Uterus (tissue), 4 donors: ENCODE results near the gene KCNH4. TPM values are rescaled to one million over a fixed set of nuclear protein-coding genes. Genes with fewer than 3 reads are reported as not detected.

Source experiments
- DNase-seq, 2 donors: peaks; one replicate each; pipeline ENCODE4 v3.0.0-alpha.2; 2019 to 2020
- H3K27ac ChIP-seq, 2 donors: fragments of 200-600 bp; sonication (generic); 1 replicate in 1 of 2; 2 replicates in 1 of 2; pipeline ENCODE4 v1.5.1; 2016 to 2018
- H3K27me3 ChIP-seq, 2 donors: fragments of 200-600 bp; sonication (generic); one replicate each; pipeline ENCODE4 v1.5.1; 2018 to 2019; ENCODE audit warnings: control low read depth in 1 of 2
- H3K36me3 ChIP-seq, 2 donors: fragments of 200-600 bp; sonication (generic); one replicate each; pipeline ENCODE4 v1.5.1; 2019; ENCODE audit warnings: control low read depth in 1 of 2
- H3K4me1 ChIP-seq, 2 donors: fragments of 200-600 bp; sonication (generic); one replicate each; pipeline ENCODE4 v1.5.1; 2018 to 2019; ENCODE audit warnings: control low read depth in 1 of 2
- H3K4me3 ChIP-seq, 2 donors: fragments of 200-600 bp; sonication (generic); 1 replicate in 1 of 2; 2 replicates in 1 of 2; pipeline ENCODE4 v1.5.1; 2018 to 2019; ENCODE audit warnings: mild to moderate bottlenecking in 1 of 2
- H3K9me3 ChIP-seq, 2 donors: fragments of 200-600 bp; sonication (generic); one replicate each; pipeline ENCODE4 v1.5.1; 2019; ENCODE audit warnings: control low read depth in 1 of 2
- POLR2A ChIP-seq, 2 donors: fragments of 450-650 bp; IDR thresholded peaks; one replicate each; pipeline ENCODE4 v1.6.1; 2016; ENCODE audit warnings: antibody characterized with exemption in 2 of 2, mild to moderate bottlenecking in 1 of 2, moderate library complexity in 1 of 2
- intact Hi-C: fragments of 100-400 bp; cut with DNase I; formaldehyde crosslinking; loops from one replicate; pipeline ENCODE4 v1.15.1; 2023; ENCODE audit warnings: low total_unique reads
- total RNA-seq, 4 donors: library from RNA; depleted of rRNA in 3 of 4; stranded (reverse); fragments of >200 nt in 3 of 4; gene quantifications; one replicate each; pipeline versions ENCODE4 v1.1.0 to v1.2.4, GENCODE V29; 2014 to 2023
- TF ChIP-seq, protein P1 (sequence below), 4 experiments: fragments of 200-600 bp in 2 of 4; fragments of 450-650 bp in 2 of 4; sonication (generic) in 2 of 4; IDR thresholded peaks; one replicate each; pipeline ENCODE4 v1.5.1; 2016 to 2019; ENCODE audit warnings: antibody characterized with exemption in 4 of 4, mild to moderate bottlenecking in 2 of 4, moderate library complexity in 1 of 4
- donor health status: DM: yes; HTN: yes; CAD: no.

The KCNH4 gene
- total RNA-seq, 4 donors from 2014 or later: 0.55 TPM; not detected in 3

DNA sequence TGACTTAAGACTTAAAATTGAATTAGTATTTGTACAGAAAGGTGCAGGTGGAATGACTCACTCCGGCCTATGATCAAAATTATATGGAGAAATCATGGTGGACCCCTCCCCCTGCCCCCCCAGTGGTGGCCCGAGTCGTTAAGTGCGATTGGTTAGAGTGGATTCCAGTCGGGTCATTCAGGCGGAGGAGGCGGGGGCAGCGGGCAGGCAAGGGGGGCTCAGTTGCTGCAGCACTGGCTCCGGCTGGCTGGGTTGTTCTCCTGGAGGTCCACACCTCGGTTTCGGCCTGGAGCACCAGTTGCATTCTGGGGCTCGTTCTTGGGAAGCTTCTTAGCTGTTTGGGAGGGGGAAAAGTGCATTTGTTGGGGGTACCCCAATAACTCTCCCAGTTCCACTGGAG, 55.4 kb downstream of the KCNH4 start:
- Histone ChIP-seq H3K4me1 (peaks cover 0 to 9% of the 10 kb centered on the region in 2 donors), H3K36me3 (no peaks in the 10 kb centered on the region), H3K4me3 (no peak overlapping the region), H3K27ac (no peak overlapping the region), H3K9me3 (no peaks in the 10 kb centered on the region), H3K27me3 (no peaks in the 10 kb centered on the region)
- intact Hi-C loops: no loop called here
- TF ChIP-seq, protein P1, sequence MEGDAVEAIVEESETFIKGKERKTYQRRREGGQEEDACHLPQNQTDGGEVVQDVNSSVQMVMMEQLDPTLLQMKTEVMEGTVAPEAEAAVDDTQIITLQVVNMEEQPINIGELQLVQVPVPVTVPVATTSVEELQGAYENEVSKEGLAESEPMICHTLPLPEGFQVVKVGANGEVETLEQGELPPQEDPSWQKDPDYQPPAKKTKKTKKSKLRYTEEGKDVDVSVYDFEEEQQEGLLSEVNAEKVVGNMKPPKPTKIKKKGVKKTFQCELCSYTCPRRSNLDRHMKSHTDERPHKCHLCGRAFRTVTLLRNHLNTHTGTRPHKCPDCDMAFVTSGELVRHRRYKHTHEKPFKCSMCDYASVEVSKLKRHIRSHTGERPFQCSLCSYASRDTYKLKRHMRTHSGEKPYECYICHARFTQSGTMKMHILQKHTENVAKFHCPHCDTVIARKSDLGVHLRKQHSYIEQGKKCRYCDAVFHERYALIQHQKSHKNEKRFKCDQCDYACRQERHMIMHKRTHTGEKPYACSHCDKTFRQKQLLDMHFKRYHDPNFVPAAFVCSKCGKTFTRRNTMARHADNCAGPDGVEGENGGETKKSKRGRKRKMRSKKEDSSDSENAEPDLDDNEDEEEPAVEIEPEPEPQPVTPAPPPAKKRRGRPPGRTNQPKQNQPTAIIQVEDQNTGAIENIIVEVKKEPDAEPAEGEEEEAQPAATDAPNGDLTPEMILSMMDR (IDR thresholded peaks at IDR 0.05): no peak
- TF ChIP-seq POLR2A (IDR thresholded peaks at IDR 0.05): no peak
- DNase-seq: no peak

GRCh38 chr17:42124256-42124655, 56.7 kb downstream of the KCNH4 start:
- H3K27me3 ChIP-seq: no peaks in the 10 kb centered on the region
- DNase-seq: no peak
- H3K9me3 ChIP-seq: no peaks in the 10 kb centered on the region
- intact Hi-C loops: no loop called here
- TF ChIP-seq, protein P1 (IDR thresholded peaks at IDR 0.05): no peak
- no peak for TF ChIP-seq POLR2A (IDR thresholded peaks at IDR 0.05)
- H3K27ac ChIP-seq: no peak overlapping the region
- H3K36me3 ChIP-seq: no peaks in the 10 kb centered on the region
- H3K4me1 ChIP-seq: peaks cover 0 to 9% of the 10 kb centered on the region in 2 donors
- no peak overlapping the region for H3K4me3 ChIP-seq

GRCh38 chr17:42122371-42123303, 58.3 kb downstream of the KCNH4 start, which contains the start of gene HSPB9:
Gene HSPB9, plus strand, starts transcription at chr17:42122804. Its CDS starts 47 bp downstream, at chr17:42122851.
- Histone ChIP-seq H3K4me1 (peaks cover 0 to 9% of the 10 kb centered on the region in 2 donors), H3K4me3 (peak within 1 kb of the TSS in 1 of 2 donors; percentile 1), H3K36me3 (no peaks in the 10 kb centered on the region), H3K27ac (peak within 1 kb of the TSS; percentile 22 to 77), H3K27me3 (no peaks in the 10 kb centered on the region), H3K9me3 (no peaks in the 10 kb centered on the region)
- peak in 1 of 2 donors; percentile 69 for DNase-seq
- TF ChIP-seq, protein P1 (IDR thresholded peaks at IDR 0.05): no peak
- no peak for TF ChIP-seq POLR2A (IDR thresholded peaks at IDR 0.05)
- intact Hi-C loops: no loop called here

- no peaks in the 10 kb centered on the region for H3K36me3 ChIP-seq
- H3K4me3 ChIP-seq: peak within 1 kb of the TSS; percentile 86 to 90
- H3K27me3 ChIP-seq: no peaks in the 10 kb centered on the region
- H3K4me1 ChIP-seq: peaks cover 0 to 9% of the 10 kb centered on the region in 2 donors
- intact Hi-C loops: no loop called here
- peak; percentile 76 to 87 for DNase-seq
- no peaks in the 10 kb centered on the region for H3K9me3 ChIP-seq
- H3K27ac ChIP-seq: peak within 1 kb of the TSS; percentile 67 to 77
- TF ChIP-seq, protein P1 (IDR thresholded peaks at IDR 0.05): no peak
- peak in 1 of 2 donors; percentile 40 for TF ChIP-seq POLR2A (IDR thresholded peaks at IDR 0.05)
Observed at GRCh38 chr17:42120770-42121769, 59.9 kb downstream of the KCNH4 start, which contains the start of gene KAT2A. Gene KAT2A, minus strand, starts transcription at chr17:42121367. Its CDS starts 63 bp downstream, at chr17:42121304.
